T-helper 1 cell (primary cell): ENCODE data around the gene NRP1.
"Not testable (repeated sequence)": the region's sequence is repeated elsewhere in the genome, so short reads cannot be mapped to it uniquely, and the experiment has no call there.

ENCODE experiments used
- DNase-seq, 5 donors: peaks; one replicate each; pipeline ENCODE4 v3.0.0-alpha.2; 2012 to 2020
- total RNA-seq, 4 donors: gene quantifications; one replicate each; lab custom pipeline; 2026; lab: John Stamatoyannopoulos, UW

Gene NRP1
- total RNA-seq: 0 to 0.15 (median 0) reads per million in 4 donors

- DNase-seq: peak in 1 of 5 donors; percentile 6
These were observed at the start of gene NRP1 for GRCh38 chr10:33334153-33334804. Gene NRP1 (minus strand): TSS chr10:33334667. CDS start chr10:33334382, 285 bp downstream.

GRCh38 chr10:33384201-33384600 lies 49.7 kb upstream of the NRP1 start:
- not testable (repeated sequence) for DNase-seq

- DNase-seq: no peak
These were observed 48.6 kb upstream of the NRP1 start for GRCh38 chr10:33382921-33383713.

GRCh38 chr10:33382216-33382600 lies 47.7 kb upstream of the NRP1 start:
- no peak for DNase-seq

GRCh38 chr10:33381451-33382215 lies 47.2 kb upstream of the NRP1 start:
- no peak for DNase-seq

- DNase-seq: no peak
These were observed 43.2 kb upstream of the NRP1 start for GRCh38 chr10:33377658-33378025.

- DNase-seq: peak in 1 of 5 donors; percentile 20
These were observed 42.6 kb upstream of the NRP1 start for GRCh38 chr10:33376976-33377657.

GRCh38 chr10:33376476-33376875 lies 42.0 kb upstream of the NRP1 start:
- no peak for DNase-seq

- DNase-seq: no peak
These were observed 38.8 kb upstream of the NRP1 start for GRCh38 chr10:33373263-33373662.

GRCh38 chr10:33371234-33371633 lies 36.8 kb upstream of the NRP1 start:
- DNase-seq: no peak

GRCh38 chr10:33370434-33370930 lies 36.0 kb upstream of the NRP1 start:
- no peak for DNase-seq

GRCh38 chr10:33368086-33368485 lies 33.6 kb upstream of the NRP1 start:
- DNase-seq: no peak

GRCh38 chr10:33365871-33366411 lies 31.5 kb upstream of the NRP1 start:
- peak in 1 of 5 donors; percentile 70 for DNase-seq

GRCh38 chr10:33365301-33365700 lies 30.8 kb upstream of the NRP1 start:
- DNase-seq: peak in 1 of 5 donors; percentile 7

GRCh38 chr10:33363106-33363505 lies 28.6 kb upstream of the NRP1 start:
- DNase-seq: no peak

- DNase-seq: no peak
These were observed 23.5 kb upstream of the NRP1 start for GRCh38 chr10:33358016-33358415.

- peak in 1 of 5 donors; percentile 12 for DNase-seq
These were observed 20.8 kb upstream of the NRP1 start for GRCh38 chr10:33355274-33355673.

GRCh38 chr10:33353853-33354252 lies 19.4 kb upstream of the NRP1 start:
- DNase-seq: no peak

GRCh38 chr10:33353334-33353733 lies 18.9 kb upstream of the NRP1 start:
- DNase-seq: no peak

- no peak for DNase-seq
These were observed 18.1 kb upstream of the NRP1 start for GRCh38 chr10:33352615-33353014.

GRCh38 chr10:33352175-33352574 lies 17.7 kb upstream of the NRP1 start:
- no peak for DNase-seq

- DNase-seq: no peak
These were observed 15.6 kb upstream of the NRP1 start for GRCh38 chr10:33350041-33350440.
